ENCODE data around the gene DEPDC4. TPM values are rescaled to one million over a fixed set of nuclear protein-coding genes. Genes with fewer than 3 reads are reported as not detected.

Gene DEPDC4
- total and polyA plus RNA-seq, 10 of the 15 experiments (the other 5 are each of a cell fraction or from before 2014, with no cell fraction given): 1.5 to 4.7 (median 2.2) TPM

DNA sequence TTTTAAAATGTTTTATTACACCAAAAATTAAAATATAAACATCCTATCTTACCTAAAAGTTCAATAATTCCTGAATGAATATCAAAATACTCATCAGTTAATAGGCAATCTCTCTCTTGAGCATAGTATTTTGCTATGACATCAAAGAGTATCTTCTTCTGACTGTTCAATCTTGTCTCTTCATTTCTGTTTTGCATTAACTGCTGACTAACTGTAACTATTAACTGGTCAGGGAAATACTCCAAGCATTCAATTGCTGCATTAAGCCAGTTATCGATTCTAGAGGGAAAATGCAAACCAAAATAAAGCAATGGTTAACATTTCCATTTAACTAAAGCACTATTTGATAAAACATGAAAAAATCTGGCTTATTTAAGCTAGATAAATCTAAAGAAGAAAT lies 13.4 kb downstream of the DEPDC4 start:
- ChIA-PET SMC1A (ENCODE audit: uncharacterized antibody, unreplicated experiment) (no interaction called here), RAD21 (ENCODE audit: unreplicated experiment) (no interaction called here), POLR2A (interaction anchor here (0.6 kb wide), 1 partner anchor 1026 kb away, joined by 4 read pairs; no protein-coding TSS in a partner anchor), CTCF (no interaction called here)
- in situ Hi-C loops (cut with MboI): no loop called here
- no peak overlapping the region for H3K4me2 ChIP-seq (ENCODE audit: control insufficient read depth, insufficient read depth)
- H3K4me1 ChIP-seq (ENCODE audit: control insufficient read depth, insufficient read depth, low read length): no peaks in the 10 kb centered on the region
- 100% methylated on average over 1 of the region's 1 CpG for WGBS (ENCODE audit: insufficient coverage, insufficient replicate concordance, low lambda C conversion rate, missing lambda C conversion rate)
- H3K27me3 ChIP-seq (replicated peaks in 1 of 2; ENCODE audit: control insufficient read depth in 2 of 2, insufficient read depth in 2 of 2, low read length in 1 of 2): no peaks in the 10 kb centered on the region
- FAIRE-seq: no peak
- H3K79me2 ChIP-seq (ENCODE audit: control insufficient read depth, insufficient read depth, low read length): no peaks in the 10 kb centered on the region
- H3K27ac ChIP-seq (ENCODE audit: control insufficient read depth, insufficient read depth): no peak overlapping the region
- ATAC-seq: no peak
- no peak for DNase-seq (ENCODE audit: low read depth, low spot score)
- intact Hi-C loops (cut with micrococcal nuclease; ENCODE audit: unreplicated experiment): no loop called here
- BruUV-seq (replicated peaks): no TSS peak
- H3K4me3 ChIP-seq: no peak overlapping the region
- H2AFZ ChIP-seq (ENCODE audit: control insufficient read depth, low read depth, low read length): no peak overlapping the region
- no peaks in the 10 kb centered on the region for H3K9me3 ChIP-seq (replicated peaks; ENCODE audit: control insufficient read depth, insufficient read depth, low read length)
- no peaks in the 10 kb centered on the region for H3K36me3 ChIP-seq (ENCODE audit: control insufficient read depth in 2 of 2, insufficient read depth in 2 of 2, low read length in 1 of 2)
- no peak overlapping the region for H3K9ac ChIP-seq (ENCODE audit: control insufficient read depth, insufficient read depth, low read length)
- no peaks in the 10 kb centered on the region for H4K20me1 ChIP-seq (ENCODE audit: control insufficient read depth, insufficient read depth)
- TF ChIP-seq TARDBP (IDR thresholded peaks at IDR 0.05; ENCODE audit: borderline replicate concordance) (no peak), CEBPB (IDR thresholded peaks at IDR 0.05; ENCODE audit: borderline replicate concordance in 1 of 2, low read depth in 2 of 2, low read length in 2 of 2) (no peak), POU2F2 (IDR thresholded peaks at IDR 0.05; ENCODE audit: borderline replicate concordance, low read depth, low read length) (no peak), SMAD5 (IDR thresholded peaks at IDR 0.05; ENCODE audit: low read depth) (no peak), ASH2L (IDR thresholded peaks at IDR 0.05; ENCODE audit: borderline replicate concordance, low read depth) (no peak), MXI1 (IDR thresholded peaks at IDR 0.05; ENCODE audit: low read depth, low read length) (no peak), EED (IDR thresholded peaks at IDR 0.05; ENCODE audit: low read depth) (no peak), LARP7 (IDR thresholded peaks at IDR 0.05) (no peak), CHD1 (IDR thresholded peaks at IDR 0.05; ENCODE audit: low read depth, low read length) (no peak), TCF3 (IDR thresholded peaks at IDR 0.05; ENCODE audit: borderline replicate concordance, insufficient read depth, low read depth, low read length) (no peak), ZSCAN29 (IDR thresholded peaks at IDR 0.05) (no peak), PAX8 (IDR thresholded peaks at IDR 0.05) (no peak)
- TF ChIP-seq, protein P1, sequence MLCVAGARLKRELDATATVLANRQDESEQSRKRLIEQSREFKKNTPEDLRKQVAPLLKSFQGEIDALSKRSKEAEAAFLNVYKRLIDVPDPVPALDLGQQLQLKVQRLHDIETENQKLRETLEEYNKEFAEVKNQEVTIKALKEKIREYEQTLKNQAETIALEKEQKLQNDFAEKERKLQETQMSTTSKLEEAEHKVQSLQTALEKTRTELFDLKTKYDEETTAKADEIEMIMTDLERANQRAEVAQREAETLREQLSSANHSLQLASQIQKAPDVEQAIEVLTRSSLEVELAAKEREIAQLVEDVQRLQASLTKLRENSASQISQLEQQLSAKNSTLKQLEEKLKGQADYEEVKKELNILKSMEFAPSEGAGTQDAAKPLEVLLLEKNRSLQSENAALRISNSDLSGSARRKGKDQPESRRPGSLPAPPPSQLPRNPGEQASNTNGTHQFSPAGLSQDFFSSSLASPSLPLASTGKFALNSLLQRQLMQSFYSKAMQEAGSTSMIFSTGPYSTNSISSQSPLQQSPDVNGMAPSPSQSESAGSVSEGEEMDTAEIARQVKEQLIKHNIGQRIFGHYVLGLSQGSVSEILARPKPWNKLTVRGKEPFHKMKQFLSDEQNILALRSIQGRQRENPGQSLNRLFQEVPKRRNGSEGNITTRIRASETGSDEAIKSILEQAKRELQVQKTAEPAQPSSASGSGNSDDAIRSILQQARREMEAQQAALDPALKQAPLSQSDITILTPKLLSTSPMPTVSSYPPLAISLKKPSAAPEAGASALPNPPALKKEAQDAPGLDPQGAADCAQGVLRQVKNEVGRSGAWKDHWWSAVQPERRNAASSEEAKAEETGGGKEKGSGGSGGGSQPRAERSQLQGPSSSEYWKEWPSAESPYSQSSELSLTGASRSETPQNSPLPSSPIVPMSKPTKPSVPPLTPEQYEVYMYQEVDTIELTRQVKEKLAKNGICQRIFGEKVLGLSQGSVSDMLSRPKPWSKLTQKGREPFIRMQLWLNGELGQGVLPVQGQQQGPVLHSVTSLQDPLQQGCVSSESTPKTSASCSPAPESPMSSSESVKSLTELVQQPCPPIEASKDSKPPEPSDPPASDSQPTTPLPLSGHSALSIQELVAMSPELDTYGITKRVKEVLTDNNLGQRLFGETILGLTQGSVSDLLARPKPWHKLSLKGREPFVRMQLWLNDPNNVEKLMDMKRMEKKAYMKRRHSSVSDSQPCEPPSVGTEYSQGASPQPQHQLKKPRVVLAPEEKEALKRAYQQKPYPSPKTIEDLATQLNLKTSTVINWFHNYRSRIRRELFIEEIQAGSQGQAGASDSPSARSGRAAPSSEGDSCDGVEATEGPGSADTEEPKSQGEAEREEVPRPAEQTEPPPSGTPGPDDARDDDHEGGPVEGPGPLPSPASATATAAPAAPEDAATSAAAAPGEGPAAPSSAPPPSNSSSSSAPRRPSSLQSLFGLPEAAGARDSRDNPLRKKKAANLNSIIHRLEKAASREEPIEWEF (IDR thresholded peaks at IDR 0.05; ENCODE audit: insufficient replicate concordance, low read depth, low read length): no peak
- TF ChIP-seq, protein P2, sequence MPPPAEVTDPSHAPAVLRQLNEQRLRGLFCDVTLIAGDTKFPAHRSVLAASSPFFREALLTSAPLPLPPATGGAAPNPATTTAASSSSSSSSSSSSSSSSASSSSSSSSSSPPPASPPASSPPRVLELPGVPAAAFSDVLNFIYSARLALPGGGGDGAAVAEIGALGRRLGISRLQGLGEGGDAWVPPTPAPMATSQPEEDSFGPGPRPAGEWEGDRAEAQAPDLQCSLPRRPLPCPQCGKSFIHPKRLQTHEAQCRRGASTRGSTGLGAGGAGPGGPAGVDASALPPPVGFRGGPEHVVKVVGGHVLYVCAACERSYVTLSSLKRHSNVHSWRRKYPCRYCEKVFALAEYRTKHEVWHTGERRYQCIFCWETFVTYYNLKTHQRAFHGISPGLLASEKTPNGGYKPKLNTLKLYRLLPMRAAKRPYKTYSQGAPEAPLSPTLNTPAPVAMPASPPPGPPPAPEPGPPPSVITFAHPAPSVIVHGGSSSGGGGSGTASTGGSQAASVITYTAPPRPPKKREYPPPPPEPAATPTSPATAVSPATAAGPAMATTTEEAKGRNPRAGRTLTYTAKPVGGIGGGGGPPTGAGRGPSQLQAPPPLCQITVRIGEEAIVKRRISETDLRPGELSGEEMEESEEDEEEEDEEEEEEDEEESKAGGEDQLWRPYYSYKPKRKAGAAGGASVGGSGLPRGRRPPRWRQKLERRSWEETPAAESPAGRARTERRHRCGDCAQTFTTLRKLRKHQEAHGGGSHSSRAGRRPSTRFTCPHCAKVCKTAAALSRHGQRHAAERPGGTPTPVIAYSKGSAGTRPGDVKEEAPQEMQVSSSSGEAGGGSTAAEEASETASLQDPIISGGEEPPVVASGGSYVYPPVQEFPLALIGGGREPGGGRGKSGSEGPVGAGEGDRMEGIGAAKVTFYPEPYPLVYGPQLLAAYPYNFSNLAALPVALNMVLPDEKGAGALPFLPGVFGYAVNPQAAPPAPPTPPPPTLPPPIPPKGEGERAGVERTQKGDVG (CRISPR knock-in tag; IDR thresholded peaks at IDR 0.05): no peak
- TF ChIP-seq, protein P3, sequence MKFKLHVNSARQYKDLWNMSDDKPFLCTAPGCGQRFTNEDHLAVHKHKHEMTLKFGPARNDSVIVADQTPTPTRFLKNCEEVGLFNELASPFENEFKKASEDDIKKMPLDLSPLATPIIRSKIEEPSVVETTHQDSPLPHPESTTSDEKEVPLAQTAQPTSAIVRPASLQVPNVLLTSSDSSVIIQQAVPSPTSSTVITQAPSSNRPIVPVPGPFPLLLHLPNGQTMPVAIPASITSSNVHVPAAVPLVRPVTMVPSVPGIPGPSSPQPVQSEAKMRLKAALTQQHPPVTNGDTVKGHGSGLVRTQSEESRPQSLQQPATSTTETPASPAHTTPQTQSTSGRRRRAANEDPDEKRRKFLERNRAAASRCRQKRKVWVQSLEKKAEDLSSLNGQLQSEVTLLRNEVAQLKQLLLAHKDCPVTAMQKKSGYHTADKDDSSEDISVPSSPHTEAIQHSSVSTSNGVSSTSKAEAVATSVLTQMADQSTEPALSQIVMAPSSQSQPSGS (IDR thresholded peaks at IDR 0.05; ENCODE audit: low read length): no peak
